Measurements from ENCODE around the gene RIPOR3.
"Not testable (repeated sequence)": the region's sequence is repeated elsewhere in the genome, so short reads cannot be mapped to it uniquely, and the experiment has no call there.

RIPOR3 gene

GRCh38 chr20:50607850-50608749 is 83.2 kb downstream of the RIPOR3 start:
- no peak overlapping the region for H3K27ac Mint-ChIP-seq
- no peaks in the 10 kb centered on the region for H3K36me3 Mint-ChIP-seq (ENCODE audit: low read depth)
- intact Hi-C loops (cut with micrococcal nuclease), result no loop called here
- peaks cover 5% of the 10 kb centered on the region for H3K4me1 Mint-ChIP-seq (ENCODE audit: low read depth)
- H3K4me3 Mint-ChIP-seq, result no peak overlapping the region
- H3K27me3 Mint-ChIP-seq, result no peaks in the 10 kb centered on the region
- no peaks in the 10 kb centered on the region for H3K9me3 Mint-ChIP-seq

GRCh38 chr20:50607436-50607835 is 83.9 kb downstream of the RIPOR3 start:
- Mint-ChIP-seq H3K9me3 (no peaks in the 10 kb centered on the region), H3K4me3 (no peak overlapping the region), H3K27me3 (no peaks in the 10 kb centered on the region), H3K27ac (no peak overlapping the region), H3K36me3 (ENCODE audit: low read depth) (no peaks in the 10 kb centered on the region), H3K4me1 (ENCODE audit: low read depth) (peaks cover 5% of the 10 kb centered on the region)
- intact Hi-C loops (cut with micrococcal nuclease), result no loop called here

GRCh38 chr20:50605136-50605535 is 86.2 kb downstream of the RIPOR3 start:
- H3K36me3 Mint-ChIP-seq (ENCODE audit: low read depth), result no peaks in the 10 kb centered on the region
- no peaks in the 10 kb centered on the region for H3K9me3 Mint-ChIP-seq
- no peaks in the 10 kb centered on the region for H3K4me1 Mint-ChIP-seq (ENCODE audit: low read depth)

GRCh38 chr20:50604451-50604850 is 86.9 kb downstream of the RIPOR3 start:
- no peaks in the 10 kb centered on the region for H3K36me3 Mint-ChIP-seq (ENCODE audit: low read depth)
- intact Hi-C loops (cut with micrococcal nuclease), result no loop called here
- no peak overlapping the region for H3K27ac Mint-ChIP-seq
- no peaks in the 10 kb centered on the region for H3K4me1 Mint-ChIP-seq (ENCODE audit: low read depth)
- H3K4me3 Mint-ChIP-seq, result no peak overlapping the region
- no peaks in the 10 kb centered on the region for H3K27me3 Mint-ChIP-seq
- no peaks in the 10 kb centered on the region for H3K9me3 Mint-ChIP-seq

More at GRCh38 chr20:50605136-50605535, 86.2 kb downstream of the RIPOR3 start:
- Mint-ChIP-seq H3K27ac (no peak overlapping the region), H3K4me3 (no peak overlapping the region), H3K27me3 (no peaks in the 10 kb centered on the region)
- intact Hi-C loops (cut with micrococcal nuclease), result no loop called here

- Mint-ChIP-seq H3K36me3 (ENCODE audit: low read depth) (no peaks in the 10 kb centered on the region), H3K4me3 (no peak overlapping the region), H3K27ac (no peak overlapping the region)
Measured at GRCh38 chr20:50602432-50603088, 88.8 kb downstream of the RIPOR3 start.

GRCh38 chr20:50601511-50602431 is 89.6 kb downstream of the RIPOR3 start:
- no peak overlapping the region for H3K4me3 Mint-ChIP-seq
- no peaks in the 10 kb centered on the region for H3K4me1 Mint-ChIP-seq (ENCODE audit: low read depth)
- intact Hi-C loops (cut with micrococcal nuclease), result no loop called here
- H3K27me3 Mint-ChIP-seq, result peaks cover 8% of the 10 kb centered on the region
- H3K36me3 Mint-ChIP-seq (ENCODE audit: low read depth), result no peaks in the 10 kb centered on the region
- no peak overlapping the region for H3K27ac Mint-ChIP-seq
- no peaks in the 10 kb centered on the region for H3K9me3 Mint-ChIP-seq

More at GRCh38 chr20:50602432-50603088, 88.8 kb downstream of the RIPOR3 start:
- Mint-ChIP-seq H3K9me3 (no peaks in the 10 kb centered on the region), H3K27me3 (peaks cover 5% of the 10 kb centered on the region), H3K4me1 (ENCODE audit: low read depth) (no peaks in the 10 kb centered on the region)
- intact Hi-C loops (cut with micrococcal nuclease), result no loop called here

GRCh38 chr20:50600281-50600895 is 91.0 kb downstream of the RIPOR3 start:
- Mint-ChIP-seq H3K27me3 (peaks cover 17% of the 10 kb centered on the region), H3K4me3 (no peak overlapping the region), H3K4me1 (ENCODE audit: low read depth) (no peaks in the 10 kb centered on the region), H3K36me3 (ENCODE audit: low read depth) (no peaks in the 10 kb centered on the region), H3K27ac (no peak overlapping the region), H3K9me3 (no peaks in the 10 kb centered on the region)
- intact Hi-C loops (cut with micrococcal nuclease), result no loop called here

GRCh38 chr20:50598768-50599167 is 92.6 kb downstream of the RIPOR3 start:
- H3K27ac Mint-ChIP-seq; H3K9me3 Mint-ChIP-seq; H3K36me3 Mint-ChIP-seq (ENCODE audit: low read depth); H3K4me1 Mint-ChIP-seq (ENCODE audit: low read depth); intact Hi-C loops (cut with micrococcal nuclease); H3K4me3 Mint-ChIP-seq: not testable (repeated sequence)
- H3K27me3 Mint-ChIP-seq, result peaks cover 17% of the 10 kb centered on the region

GRCh38 chr20:50598074-50598473 is 93.3 kb downstream of the RIPOR3 start:
- Mint-ChIP-seq H3K36me3 (ENCODE audit: low read depth) (no peaks in the 10 kb centered on the region), H3K27me3 (peaks cover 17% of the 10 kb centered on the region), H3K4me3 (no peak overlapping the region), H3K27ac (no peak overlapping the region), H3K9me3 (no peaks in the 10 kb centered on the region), H3K4me1 (ENCODE audit: low read depth) (no peaks in the 10 kb centered on the region)
- intact Hi-C loops (cut with micrococcal nuclease), result no loop called here

- no peaks in the 10 kb centered on the region for H3K9me3 Mint-ChIP-seq
- H3K4me1 Mint-ChIP-seq (ENCODE audit: low read depth), result no peaks in the 10 kb centered on the region
- peaks cover under 1% of the 10 kb centered on the region for H3K36me3 Mint-ChIP-seq (ENCODE audit: low read depth)
- H3K27me3 Mint-ChIP-seq, result peaks cover 17% of the 10 kb centered on the region
- H3K4me3 Mint-ChIP-seq, result no peak overlapping the region
- no peak overlapping the region for H3K27ac Mint-ChIP-seq
- intact Hi-C loops (cut with micrococcal nuclease), result no loop called here
Measured at GRCh38 chr20:50597406-50597969, 93.9 kb downstream of the RIPOR3 start.

- Mint-ChIP-seq H3K4me3 (no peak overlapping the region), H3K4me1 (ENCODE audit: low read depth) (no peaks in the 10 kb centered on the region), H3K9me3 (no peaks in the 10 kb centered on the region), H3K27me3 (peaks cover 17% of the 10 kb centered on the region), H3K36me3 (ENCODE audit: low read depth) (peaks cover 9% of the 10 kb centered on the region), H3K27ac (no peak overlapping the region)
- intact Hi-C loops (cut with micrococcal nuclease), result no loop called here
Measured at GRCh38 chr20:50596694-50597021, 94.7 kb downstream of the RIPOR3 start.

GRCh38 chr20:50595988-50596693 is 95.2 kb downstream of the RIPOR3 start:
- Mint-ChIP-seq H3K27me3 (peaks cover 17% of the 10 kb centered on the region), H3K36me3 (ENCODE audit: low read depth) (peaks cover 9% of the 10 kb centered on the region), H3K4me3 (no peak overlapping the region), H3K4me1 (ENCODE audit: low read depth) (no peaks in the 10 kb centered on the region), H3K9me3 (no peaks in the 10 kb centered on the region), H3K27ac (no peak overlapping the region)
- intact Hi-C loops (cut with micrococcal nuclease), result no loop called here

GRCh38 chr20:50595433-50595895 is 95.9 kb downstream of the RIPOR3 start:
- H3K27ac Mint-ChIP-seq, result no peak overlapping the region

More at GRCh38 chr20:50595433-50595895, 95.9 kb downstream of the RIPOR3 start:
- intact Hi-C loops (cut with micrococcal nuclease), result no loop called here
- peaks cover 10% of the 10 kb centered on the region for H3K36me3 Mint-ChIP-seq (ENCODE audit: low read depth)
- no peaks in the 10 kb centered on the region for H3K9me3 Mint-ChIP-seq
- no peaks in the 10 kb centered on the region for H3K4me1 Mint-ChIP-seq (ENCODE audit: low read depth)
- no peak overlapping the region for H3K4me3 Mint-ChIP-seq
- H3K27me3 Mint-ChIP-seq, result peaks cover 17% of the 10 kb centered on the region
